Mesenchymal stem cell (in vitro differentiated cells and primary cell): ENCODE measurements around the gene FBXL17.

Source experiments
- DNase-seq: peaks from one replicate; pipeline ENCODE4 v3.0.0-alpha.2; 2013
- H2AFZ ChIP-seq: one replicate; pipeline ENCODE4 v1.6.1; 2013; ENCODE audit warnings: low read depth, mild to moderate bottlenecking, control low read depth, inconsistent platforms, low read length, moderate library complexity
- H2AK5ac ChIP-seq: 2 replicates; pipeline ENCODE4 v1.6.1; 2013; ENCODE audit warnings: low read length, moderate library complexity, mild to moderate bottlenecking, inconsistent platforms; ENCODE audit not compliant: severe bottlenecking
- H2BK120ac ChIP-seq: one replicate; pipeline ENCODE4 v1.6.1; 2013; ENCODE audit warnings: low read depth, mild to moderate bottlenecking, inconsistent platforms, low read length, moderate library complexity
- H2BK12ac ChIP-seq, 2 experiments: one replicate each; pipeline ENCODE4 v1.6.1; 2013; ENCODE audit warnings: inconsistent platforms in 2 of 2, low read length in 2 of 2, mild to moderate bottlenecking in 2 of 2, moderate library complexity in 2 of 2, control low read depth in 1 of 2
- H2BK15ac ChIP-seq: one replicate; pipeline ENCODE4 v1.6.1; 2013; ENCODE audit warnings: mild to moderate bottlenecking, low read depth, inconsistent platforms; ENCODE audit not compliant: poor library complexity, severe bottlenecking
- H2BK5ac ChIP-seq: 2 replicates; pipeline ENCODE4 v1.6.1; 2013; ENCODE audit warnings: low read depth, mild to moderate bottlenecking, low read length, control low read depth, inconsistent platforms; ENCODE audit not compliant: poor library complexity, severe bottlenecking
- H3K14ac ChIP-seq, 2 experiments: one replicate each; pipeline ENCODE4 v1.6.1; 2013; ENCODE audit warnings: inconsistent platforms in 2 of 2, low read length in 2 of 2, control low read depth in 1 of 2, mild to moderate bottlenecking in 1 of 2, moderate library complexity in 1 of 2
- H3K18ac ChIP-seq, 2 experiments: one replicate each; pipeline ENCODE4 v1.6.1; 2013; ENCODE audit warnings: inconsistent platforms in 2 of 2, low read length in 2 of 2, control low read depth in 1 of 2, low read depth in 1 of 2, mild to moderate bottlenecking in 1 of 2
- H3K23ac ChIP-seq, 2 experiments: one replicate each; pipeline ENCODE4 v1.6.1; 2013; ENCODE audit warnings: inconsistent platforms in 2 of 2, low read length in 2 of 2, mild to moderate bottlenecking in 2 of 2, moderate library complexity in 2 of 2, control low read depth in 1 of 2
- H3K27ac ChIP-seq: 2 replicates; pipeline ENCODE4 v1.5.1; 2013; ENCODE audit warnings: mild to moderate bottlenecking, moderate library complexity, low read length, control low read depth, inconsistent platforms; ENCODE audit not compliant: poor library complexity, severe bottlenecking
- H3K27me3 ChIP-seq, 2 experiments: 2 replicates each; pipeline versions ENCODE4 v1.6.1 to v1.7.0; 2013; ENCODE audit warnings: low read length in 2 of 2, mild to moderate bottlenecking in 2 of 2, moderate library complexity in 2 of 2, control low read depth in 1 of 2, inconsistent platforms in 1 of 2; ENCODE audit not compliant: control insufficient read depth in 1 of 2, insufficient read depth in 1 of 2
- H3K36me3 ChIP-seq, 2 experiments: 2 replicates each; pipeline versions ENCODE4 v1.6.1 to v1.7.0; 2013; ENCODE audit warnings: low read length in 2 of 2, control low read depth in 1 of 2, inconsistent platforms in 1 of 2, low read depth in 1 of 2, mild to moderate bottlenecking in 1 of 2; ENCODE audit not compliant: insufficient read depth in 2 of 2, control insufficient read depth in 1 of 2
- H3K4ac ChIP-seq, 2 experiments: one replicate each; pipeline ENCODE4 v1.6.1; 2013; ENCODE audit warnings: inconsistent platforms in 2 of 2, low read length in 2 of 2, mild to moderate bottlenecking in 2 of 2, moderate library complexity in 2 of 2, control low read depth in 1 of 2, low read depth in 1 of 2
- H3K4me1 ChIP-seq: 2 replicates; pipeline ENCODE4 v1.6.1; 2013; ENCODE audit warnings: low read depth, low read length, control low read depth; ENCODE audit not compliant: control insufficient read depth, insufficient read depth
- H3K4me2 ChIP-seq: 2 replicates; pipeline ENCODE4 v1.6.1; 2013; ENCODE audit warnings: low read length, mild to moderate bottlenecking, inconsistent platforms; ENCODE audit not compliant: poor library complexity, severe bottlenecking
- H3K4me3 ChIP-seq, 2 experiments: 2 replicates each; pipeline versions ENCODE4 v1.5.1 to v1.7.0; 2013; ENCODE audit warnings: low read length in 2 of 2, mild to moderate bottlenecking in 2 of 2, control low read depth in 1 of 2, low read depth in 1 of 2; ENCODE audit not compliant: insufficient read depth in 1 of 2
- H3K79me1 ChIP-seq: replicated peaks from 2 replicates; pipeline ENCODE4 v1.6.1; 2013; ENCODE audit warnings: mild to moderate bottlenecking, control low read depth, low read length, inconsistent platforms; ENCODE audit not compliant: poor library complexity, severe bottlenecking
- H3K9ac ChIP-seq: 2 replicates; pipeline ENCODE4 v1.7.0; 2013; ENCODE audit warnings: mild to moderate bottlenecking, low read length, moderate library complexity
- H3K9me3 ChIP-seq: 2 replicates; pipeline ENCODE4 v1.7.0; 2013; ENCODE audit warnings: mild to moderate bottlenecking, low read length; ENCODE audit not compliant: control insufficient read depth
- H4K8ac ChIP-seq: one replicate; pipeline ENCODE4 v1.6.1; 2013; ENCODE audit warnings: inconsistent platforms, mild to moderate bottlenecking, low read length, moderate library complexity
- H4K91ac ChIP-seq: one replicate; pipeline ENCODE4 v1.6.1; 2013; ENCODE audit warnings: mild to moderate bottlenecking, low read length, inconsistent platforms
- WGBS: methylation state at CpG from one replicate; pipeline ENCODE4 v1.1.7; 2013; ENCODE audit warnings: mixed read lengths; 5-methylcytosine and 5-hydroxymethylcytosine counted together

The FBXL17 gene

GRCh38 chr5:107894361-107894760 lies 487.5 kb downstream of the FBXL17 start:
- Histone ChIP-seq H3K14ac (no peak overlapping the region), H3K9ac (peak overlapping the region; percentile 78), H3K4me2 (no peak overlapping the region), H3K79me1 (no peaks in the 10 kb centered on the region), H4K8ac (no peak overlapping the region), H4K91ac (no peak overlapping the region), H3K4me1 (no peaks in the 10 kb centered on the region), H2AFZ (no peak overlapping the region), H2BK120ac (no peak overlapping the region), H2AK5ac (no peak overlapping the region), H3K4me3 (peak overlapping the region in 1 of 2 experiments; percentile 65), H3K4ac (no peak overlapping the region), H2BK5ac (no peak overlapping the region), H3K18ac (no peak overlapping the region), H3K23ac (no peak overlapping the region), H2BK12ac (no peak overlapping the region), H3K27ac (no peak overlapping the region), H3K27me3 (no peaks in the 10 kb centered on the region), H3K9me3 (no peaks in the 10 kb centered on the region), H2BK15ac (no peak overlapping the region), H3K36me3 (no peaks in the 10 kb centered on the region)
- 85% methylated on average over 1 of the region's 1 CpG for WGBS
- peak; percentile 11 for DNase-seq

- Histone ChIP-seq H3K9me3 (no peaks in the 10 kb centered on the region), H3K36me3 (no peaks in the 10 kb centered on the region), H3K4ac (no peak overlapping the region), H2AFZ (no peak overlapping the region), H3K9ac (peak overlapping the region; percentile 78), H3K4me3 (peak overlapping the region in 1 of 2 experiments; percentile 65), H3K23ac (no peak overlapping the region), H2BK12ac (no peak overlapping the region), H2BK120ac (no peak overlapping the region), H3K79me1 (no peaks in the 10 kb centered on the region), H3K14ac (no peak overlapping the region), H3K4me1 (no peaks in the 10 kb centered on the region), H2BK5ac (no peak overlapping the region), H3K27me3 (no peaks in the 10 kb centered on the region), H4K8ac (no peak overlapping the region), H2AK5ac (no peak overlapping the region), H2BK15ac (no peak overlapping the region), H3K4me2 (no peak overlapping the region), H4K91ac (no peak overlapping the region), H3K27ac (no peak overlapping the region), H3K18ac (no peak overlapping the region)
- WGBS: 83% methylated on average over 1 of the region's 4 CpGs
- DNase-seq: peak; percentile 50
These were observed 488.3 kb downstream of the FBXL17 start for GRCh38 chr5:107893642-107894041.

GRCh38 chr5:107889387-107889786 lies 492.5 kb downstream of the FBXL17 start:
- Histone ChIP-seq H4K8ac (no peak overlapping the region), H3K4me2 (no peak overlapping the region), H3K36me3 (no peaks in the 10 kb centered on the region), H2BK15ac (no peak overlapping the region), H2BK12ac (no peak overlapping the region), H2AK5ac (no peak overlapping the region), H3K79me1 (no peaks in the 10 kb centered on the region), H2BK120ac (no peak overlapping the region), H2AFZ (no peak overlapping the region), H3K14ac (no peak overlapping the region), H3K4me3 (no peak overlapping the region), H3K4me1 (peaks cover 1% of the 10 kb centered on the region), H2BK5ac (no peak overlapping the region), H3K18ac (no peak overlapping the region), H3K9ac (no peak overlapping the region), H3K4ac (no peak overlapping the region), H3K23ac (no peak overlapping the region), H3K27ac (no peak overlapping the region), H3K9me3 (no peaks in the 10 kb centered on the region), H3K27me3 (no peaks in the 10 kb centered on the region), H4K91ac (no peak overlapping the region)
- WGBS: 61% methylated on average over 2 of the region's 3 CpGs
- DNase-seq: peak; percentile 59

GRCh38 chr5:107888541-107888940 lies 493.4 kb downstream of the FBXL17 start:
- H3K4ac ChIP-seq: no peak overlapping the region
- H3K27me3 ChIP-seq: no peaks in the 10 kb centered on the region
- H3K4me2 ChIP-seq: no peak overlapping the region
- no peak overlapping the region for H2AFZ ChIP-seq
- H3K36me3 ChIP-seq: no peaks in the 10 kb centered on the region
- H3K4me3 ChIP-seq: no peak overlapping the region
- H3K9ac ChIP-seq: no peak overlapping the region
- no peak overlapping the region for H2BK5ac ChIP-seq
- H3K27ac ChIP-seq: no peak overlapping the region
- H4K8ac ChIP-seq: no peak overlapping the region
- H3K4me1 ChIP-seq: peaks cover 1% of the 10 kb centered on the region
- no peak for DNase-seq
- H3K23ac ChIP-seq: no peak overlapping the region
- no peak overlapping the region for H3K14ac ChIP-seq
- no peak overlapping the region for H4K91ac ChIP-seq
- no peak overlapping the region for H3K18ac ChIP-seq
- no peak overlapping the region for H2BK120ac ChIP-seq
- no peak overlapping the region for H2BK12ac ChIP-seq
- peaks cover 2% of the 10 kb centered on the region for H3K79me1 ChIP-seq
- 97% methylated on average over 3 of the region's 4 CpGs for WGBS
- no peaks in the 10 kb centered on the region for H3K9me3 ChIP-seq
- H2AK5ac ChIP-seq: no peak overlapping the region
- no peak overlapping the region for H2BK15ac ChIP-seq
